DMS53 treated with DMSO at 0.1 percent for 48 hours (cell line): ENCODE data around the gene INCA1.
A peak's percentile ranks its signal among the peaks of the same experiment; 100 is the strongest.

ENCODE experiments used
- DNase-seq: peaks from one replicate; lab custom pipeline; 2025; ENCODE audit not compliant: unreplicated experiment; lab: John Stamatoyannopoulos, UW

Gene INCA1

DNA sequence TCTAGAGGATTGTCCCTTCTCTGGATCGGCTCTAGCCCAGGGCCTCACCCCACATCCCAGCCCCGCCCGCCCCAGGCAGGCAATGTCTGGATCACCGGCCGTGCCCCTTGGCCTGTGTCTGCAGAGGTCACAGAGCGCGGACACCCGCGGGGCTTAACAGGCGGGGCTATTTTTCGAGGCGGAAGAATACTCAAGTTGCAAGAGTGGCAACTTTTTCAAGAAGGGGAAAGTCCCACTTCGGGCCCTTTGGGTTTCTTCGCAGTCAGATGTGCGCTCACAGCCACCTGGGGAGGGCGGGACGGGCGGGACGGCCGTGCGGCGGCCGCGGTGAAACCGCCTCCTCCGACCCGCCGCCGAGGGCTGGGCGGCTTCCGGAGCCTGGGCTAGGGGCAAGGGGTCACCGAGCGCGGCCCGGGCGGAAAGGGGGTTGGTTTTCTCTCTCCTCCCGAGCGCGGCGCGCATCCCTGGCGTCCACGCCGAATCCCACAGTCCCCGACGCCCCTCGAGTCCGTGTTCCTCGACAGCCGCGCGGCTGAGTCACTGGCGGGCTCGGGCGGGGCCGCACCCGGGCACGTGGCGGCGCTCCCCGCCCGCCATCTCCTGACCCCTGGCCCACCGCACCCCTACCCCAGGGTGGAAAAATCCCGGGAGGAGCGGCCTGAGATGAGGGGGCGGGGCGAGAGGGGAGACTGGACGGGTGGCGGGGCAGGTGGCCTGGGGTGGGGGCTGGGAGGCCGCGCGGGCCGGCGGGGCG is 47.8 kb downstream of the INCA1 start:
- DNase-seq = peak; percentile 45

DNA sequence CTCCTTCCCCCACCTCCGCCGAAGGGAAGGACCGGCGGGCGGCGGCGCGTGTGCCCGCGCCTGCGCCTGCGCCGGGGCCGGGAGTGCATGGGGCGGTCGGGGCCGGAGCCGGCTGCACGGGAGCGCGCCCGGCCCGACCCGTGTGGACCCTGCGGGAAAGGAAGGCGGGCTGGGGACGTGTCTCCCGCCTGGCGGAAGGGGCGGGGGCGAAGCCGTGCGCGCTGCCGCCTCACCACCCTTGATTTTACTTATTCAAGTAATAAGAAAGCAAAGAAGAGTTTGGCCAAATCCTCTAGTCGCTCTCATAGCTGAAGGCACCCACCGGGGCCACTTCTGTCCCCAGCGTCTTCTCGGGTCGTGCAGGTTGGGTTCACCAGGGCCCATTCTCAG is 48.4 kb downstream of the INCA1 start:
- DNase-seq = peak; percentile 79

DNA sequence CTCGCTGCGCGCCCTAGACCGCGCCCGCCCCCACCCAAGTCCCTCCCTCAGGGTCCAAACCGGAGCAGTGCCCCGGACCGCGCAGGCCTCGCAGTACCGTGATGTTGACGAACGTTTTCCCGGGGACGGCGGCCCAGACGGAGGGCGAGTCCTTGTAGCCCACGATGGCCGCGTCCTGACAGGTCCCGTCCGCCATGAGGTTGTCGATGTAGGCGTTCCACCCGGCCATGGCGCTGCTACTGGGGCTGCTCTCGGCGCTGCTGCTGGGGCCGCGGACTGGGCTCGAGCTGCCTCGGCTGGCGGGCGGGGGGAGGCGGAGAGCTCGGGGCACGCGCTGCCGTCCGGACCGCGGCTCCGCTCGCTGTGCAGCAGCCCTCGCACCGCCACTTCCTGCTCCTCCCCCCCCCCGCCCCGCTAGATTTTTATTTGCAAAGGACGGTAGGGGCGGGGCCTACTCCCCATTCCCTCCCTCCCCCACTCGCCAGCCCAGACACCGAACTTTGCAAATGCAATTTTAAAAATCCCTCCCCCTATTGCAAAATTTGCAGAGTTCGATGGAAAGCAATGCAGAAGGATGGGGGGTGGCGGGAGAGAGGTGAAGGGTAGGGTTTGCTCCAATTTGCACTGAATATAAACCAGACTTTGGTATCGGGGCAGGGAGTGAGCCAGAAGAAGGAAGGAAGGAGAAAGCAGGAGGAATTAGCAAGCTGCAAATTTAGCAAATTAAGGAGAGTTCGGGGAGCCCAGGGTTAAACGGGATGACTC is 49.0 kb downstream of the INCA1 start, which contains the start of gene PFN1:
PFN1 (minus strand) TSS at position 365 of the 765 bp plus-strand sequence; CDS start at position 229, 136 bp downstream.
- peak; percentile 70 for DNase-seq

DNA sequence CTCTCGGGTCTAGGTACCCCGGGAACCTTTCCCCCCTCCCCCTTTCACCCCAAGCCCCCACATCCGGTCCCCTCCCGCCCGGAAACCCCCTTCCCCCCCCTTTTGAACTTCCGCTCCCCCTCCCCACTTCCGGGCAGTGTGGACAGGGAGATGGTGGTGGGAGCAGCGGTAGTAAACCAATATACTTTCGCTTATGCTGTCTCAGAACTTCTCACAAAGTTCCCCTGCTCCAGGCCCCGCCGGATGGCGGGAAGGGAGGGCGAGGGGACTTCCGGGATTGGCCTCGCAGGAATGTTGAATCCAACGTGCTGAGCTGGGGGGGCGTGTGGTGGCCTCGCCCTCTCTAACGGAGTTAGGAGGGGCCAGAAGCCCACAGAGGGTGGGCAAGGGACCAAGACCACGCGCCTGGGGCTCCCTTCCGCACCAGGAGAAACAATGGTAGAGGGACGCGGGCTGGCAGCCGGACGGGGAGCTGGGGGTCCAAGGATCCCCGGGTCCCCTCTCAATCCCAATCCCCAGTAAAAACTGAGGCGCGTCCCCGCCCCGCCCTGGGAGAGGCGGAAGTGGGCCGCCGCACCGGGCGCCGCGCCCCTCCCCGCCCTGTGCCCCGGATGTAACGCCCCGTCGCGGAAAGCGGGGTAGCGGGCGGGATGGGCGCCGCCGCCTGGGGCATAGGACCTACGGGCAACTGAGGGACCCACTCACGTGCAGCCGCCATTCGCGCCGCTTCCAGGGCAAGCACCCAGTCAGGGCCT is 49.7 kb downstream of the INCA1 start:
- no peak for DNase-seq

DNA sequence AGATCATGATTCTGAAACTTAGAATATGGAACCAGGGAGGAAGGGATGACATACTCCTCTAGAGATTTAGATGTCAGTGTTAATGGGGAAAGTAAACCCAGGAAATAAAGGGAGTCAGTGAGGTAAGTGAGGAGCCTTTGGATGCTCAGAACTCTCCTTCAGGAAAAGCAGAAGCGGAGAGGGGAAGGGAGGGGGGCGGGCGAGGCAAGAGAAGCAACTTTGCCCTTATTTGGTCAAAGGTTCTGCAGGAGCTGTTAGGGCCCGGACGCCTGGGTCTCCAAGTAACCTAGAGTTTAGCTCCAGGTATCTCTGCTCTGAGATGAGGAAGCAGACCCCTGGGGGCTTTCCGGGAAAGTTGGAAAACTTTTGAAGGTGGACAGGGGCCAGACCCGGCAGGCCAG is 50.3 kb downstream of the INCA1 start:
- DNase-seq = no peak

DNA sequence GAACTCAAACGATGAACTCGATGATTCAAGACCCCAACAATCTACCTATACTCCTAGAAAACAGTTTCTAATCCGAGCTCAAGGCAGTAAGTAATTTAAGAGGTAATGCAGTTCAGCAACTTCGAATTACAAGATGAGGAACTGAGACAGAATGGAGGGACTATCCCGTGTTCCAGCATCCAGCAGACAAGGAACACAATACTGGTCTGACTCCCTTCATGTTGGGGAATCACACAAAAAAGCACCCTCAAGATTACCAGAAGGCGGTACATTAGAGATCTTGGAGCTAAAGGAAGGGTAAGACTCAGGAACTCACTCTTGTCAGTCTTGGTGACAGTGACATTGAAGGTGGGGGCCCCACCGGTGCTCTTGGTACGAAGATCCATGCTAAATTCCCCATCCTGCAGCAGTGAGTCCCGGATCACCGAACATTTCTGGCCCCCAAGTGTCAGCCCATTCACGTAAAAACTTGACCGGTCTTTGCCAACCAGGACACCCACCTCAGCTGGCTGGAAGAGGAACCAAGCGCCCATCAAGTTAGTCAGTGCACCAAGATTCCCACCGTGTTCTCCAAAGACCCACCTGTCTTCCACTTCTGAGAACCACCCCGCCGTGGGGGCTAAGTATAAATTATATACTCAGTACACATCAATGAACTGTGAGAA is 50.9 kb downstream of the INCA1 start:
- DNase-seq = no peak

DNA sequence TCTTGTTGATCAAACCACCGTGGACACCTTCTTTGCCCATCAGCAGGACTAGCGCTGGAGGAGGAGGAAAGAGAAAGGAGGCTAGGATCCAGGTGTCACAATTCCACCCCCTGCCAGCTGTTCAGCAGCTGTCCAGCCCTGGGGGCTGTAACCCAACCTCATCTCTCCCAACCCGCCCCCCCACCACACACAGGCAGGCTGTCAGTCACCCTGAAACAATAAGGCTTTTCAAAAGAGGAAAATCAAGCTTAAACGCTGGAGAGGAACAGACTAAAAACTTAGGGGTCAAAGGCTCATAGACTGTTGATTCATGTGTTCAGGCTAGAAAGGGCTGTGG is 51.4 kb downstream of the INCA1 start:
- no peak for DNase-seq

DNA sequence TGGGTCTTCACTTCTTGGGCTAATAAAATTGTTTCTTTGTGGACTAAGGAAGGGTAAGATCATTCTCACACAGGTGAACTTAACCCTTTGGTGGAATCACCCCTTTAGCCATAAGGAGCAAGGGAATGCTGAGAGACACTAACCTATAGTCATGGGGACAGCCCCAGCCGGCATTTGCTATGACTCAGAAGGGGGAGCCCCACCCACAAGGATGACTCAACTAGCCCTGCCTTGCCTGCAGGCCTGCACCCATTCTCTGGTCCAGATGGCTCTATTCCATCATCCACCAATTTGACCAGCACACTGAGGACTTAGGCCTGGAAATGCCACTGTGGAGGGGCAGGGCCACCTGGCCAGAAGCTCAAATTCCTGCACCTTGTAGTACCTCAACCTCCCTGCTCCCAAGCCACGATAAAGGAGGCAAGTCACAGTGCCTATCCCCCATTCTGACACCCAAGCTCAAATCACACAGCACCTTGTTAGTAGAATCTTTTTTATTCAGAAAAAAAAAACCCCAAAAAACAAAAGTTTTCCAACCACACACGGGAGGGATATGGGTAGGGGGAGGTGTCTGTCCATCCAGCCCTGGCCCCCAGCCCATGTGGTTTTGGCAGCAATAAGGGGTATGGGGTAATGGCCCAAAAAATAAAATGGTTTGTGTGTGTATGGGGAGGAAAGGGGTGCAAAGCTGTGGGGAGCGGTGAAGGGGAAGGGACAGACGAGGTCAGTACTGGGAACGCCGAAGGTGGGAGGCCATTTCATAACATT is 52.0 kb downstream of the INCA1 start:
- DNase-seq = peak; percentile 69

DNA sequence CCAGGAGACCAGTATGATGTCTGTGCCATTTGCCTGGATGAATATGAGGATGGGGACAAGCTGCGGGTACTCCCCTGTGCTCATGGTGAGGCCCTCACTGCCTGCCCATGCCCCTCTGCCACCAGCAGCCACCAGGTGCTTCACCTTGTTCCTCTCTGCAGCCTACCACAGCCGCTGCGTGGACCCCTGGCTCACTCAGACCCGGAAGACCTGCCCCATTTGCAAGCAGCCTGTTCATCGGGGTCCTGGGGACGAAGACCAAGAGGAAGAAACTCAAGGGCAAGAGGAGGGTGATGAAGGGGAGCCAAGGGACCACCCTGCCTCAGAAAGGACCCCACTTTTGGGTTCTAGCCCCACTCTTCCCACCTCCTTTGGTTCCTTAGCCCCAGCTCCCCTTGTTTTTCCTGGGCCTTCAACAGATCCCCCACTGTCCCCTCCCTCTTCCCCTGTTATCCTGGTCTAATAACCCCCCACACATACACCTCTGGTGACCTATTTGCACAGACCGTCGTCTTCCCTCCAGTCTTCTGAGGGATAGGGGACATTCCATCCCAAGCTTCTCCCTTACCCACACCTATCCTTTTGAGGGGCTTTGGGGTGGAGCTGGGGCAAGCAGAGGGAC is 52.7 kb downstream of the INCA1 start:
- DNase-seq = no peak

DNA sequence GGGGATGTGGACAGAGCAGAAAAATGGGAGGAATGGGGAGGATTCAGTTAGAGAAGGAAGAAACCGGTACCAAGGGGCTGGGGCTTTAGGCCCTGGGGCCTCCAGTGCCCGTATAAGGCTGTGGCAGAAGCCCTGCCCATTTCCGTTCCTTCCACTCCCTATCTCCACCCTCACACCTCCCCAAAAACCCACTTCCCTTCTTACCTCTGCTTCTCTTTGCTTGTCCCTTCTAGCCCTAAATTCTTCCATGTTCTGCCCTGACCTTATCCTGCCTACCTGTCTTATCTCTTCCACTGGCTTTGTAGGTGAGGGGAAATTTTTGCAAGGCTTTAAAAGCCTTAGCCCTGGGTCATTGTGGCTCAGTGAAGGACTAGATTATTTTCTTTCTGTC is 53.2 kb downstream of the INCA1 start:
- DNase-seq = no peak

DNA sequence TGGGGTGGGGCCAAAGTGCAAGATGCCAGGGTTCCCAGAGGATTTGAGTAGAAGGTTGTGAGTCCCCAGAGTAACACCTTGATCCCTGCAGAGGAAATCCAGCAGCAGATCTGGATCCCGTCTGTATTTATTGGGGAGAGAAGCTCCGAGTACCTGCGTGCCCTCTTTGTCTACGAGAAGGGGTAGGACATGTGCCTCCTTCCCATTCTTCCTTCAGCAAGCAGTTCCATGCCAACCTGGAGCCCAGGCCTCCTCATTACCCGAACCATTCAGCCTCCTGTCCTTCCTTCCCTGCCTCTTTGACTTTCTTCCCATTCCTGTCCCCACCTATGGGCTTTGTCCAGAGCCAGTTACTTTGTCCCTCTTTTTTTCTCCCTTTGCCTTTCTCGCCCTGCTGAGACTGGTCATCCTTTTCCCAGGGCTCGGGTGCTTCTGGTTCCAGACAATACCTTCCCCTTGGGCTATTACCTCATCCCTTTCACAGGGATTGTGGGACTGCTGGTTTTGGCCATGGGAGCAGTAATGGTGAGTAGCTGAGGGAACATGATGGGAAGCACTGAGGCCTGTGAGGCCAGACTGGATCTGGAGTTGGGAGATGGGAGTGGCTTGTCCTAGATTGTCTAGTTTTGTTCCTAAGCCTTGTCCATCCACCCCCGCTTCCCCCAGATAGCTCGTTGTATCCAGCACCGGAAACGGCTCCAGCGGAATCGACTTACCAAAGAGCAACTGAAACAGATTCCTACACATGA is 54.4 kb downstream of the INCA1 start:
- no peak for DNase-seq

DNA sequence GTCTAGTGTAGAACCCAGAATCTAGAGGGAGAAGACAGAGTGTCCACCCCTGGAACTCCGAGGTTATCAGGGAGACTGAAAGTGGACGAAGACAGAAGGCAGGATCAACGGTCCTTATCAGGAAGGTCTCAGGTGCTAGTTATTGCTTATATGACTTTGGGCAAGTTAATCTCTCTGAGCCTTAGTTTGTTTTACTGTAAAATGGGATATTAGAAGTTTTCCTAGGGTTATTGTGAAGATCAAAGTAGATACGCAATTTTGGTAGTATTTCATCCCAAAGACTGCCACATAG is 56.1 kb downstream of the INCA1 start:
- no peak for DNase-seq

DNA sequence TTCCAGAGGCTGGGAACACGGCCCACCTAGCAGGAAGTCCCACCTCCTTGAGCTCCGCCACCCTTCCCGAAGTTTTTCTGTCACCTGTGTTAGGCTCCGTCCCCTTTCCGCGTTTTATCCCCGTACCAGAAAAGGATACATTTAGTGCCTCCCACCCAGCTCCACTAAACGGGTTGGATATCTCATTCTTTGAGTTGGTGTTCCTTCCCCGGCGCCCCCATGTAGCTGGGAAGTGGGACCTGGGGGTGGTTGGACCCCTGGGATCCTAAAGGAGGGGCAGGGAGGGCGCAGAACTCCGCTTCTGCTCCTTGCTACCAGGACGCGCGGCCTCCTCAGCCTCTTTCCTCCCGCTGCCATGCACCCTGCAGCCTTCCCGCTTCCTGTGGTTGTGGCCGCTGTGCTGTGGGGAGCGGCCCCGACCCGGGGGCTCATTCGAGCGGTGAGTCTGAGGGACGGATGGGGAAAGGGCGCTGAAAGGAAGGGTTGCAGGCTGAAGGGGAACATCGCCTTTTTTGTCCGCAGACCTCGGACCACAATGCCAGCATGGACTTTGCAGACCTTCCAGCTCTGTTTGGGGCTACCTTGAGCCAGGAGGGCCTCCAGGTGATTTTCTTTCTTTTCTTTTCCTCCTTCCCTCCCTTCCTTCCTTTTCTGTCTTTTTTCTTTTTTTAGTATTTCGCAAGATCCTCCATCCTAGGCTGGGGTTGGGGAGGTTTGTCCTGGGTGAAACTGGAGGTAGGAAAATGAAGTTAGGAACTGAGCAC is 56.6 kb downstream of the INCA1 start:
- no peak for DNase-seq

DNA sequence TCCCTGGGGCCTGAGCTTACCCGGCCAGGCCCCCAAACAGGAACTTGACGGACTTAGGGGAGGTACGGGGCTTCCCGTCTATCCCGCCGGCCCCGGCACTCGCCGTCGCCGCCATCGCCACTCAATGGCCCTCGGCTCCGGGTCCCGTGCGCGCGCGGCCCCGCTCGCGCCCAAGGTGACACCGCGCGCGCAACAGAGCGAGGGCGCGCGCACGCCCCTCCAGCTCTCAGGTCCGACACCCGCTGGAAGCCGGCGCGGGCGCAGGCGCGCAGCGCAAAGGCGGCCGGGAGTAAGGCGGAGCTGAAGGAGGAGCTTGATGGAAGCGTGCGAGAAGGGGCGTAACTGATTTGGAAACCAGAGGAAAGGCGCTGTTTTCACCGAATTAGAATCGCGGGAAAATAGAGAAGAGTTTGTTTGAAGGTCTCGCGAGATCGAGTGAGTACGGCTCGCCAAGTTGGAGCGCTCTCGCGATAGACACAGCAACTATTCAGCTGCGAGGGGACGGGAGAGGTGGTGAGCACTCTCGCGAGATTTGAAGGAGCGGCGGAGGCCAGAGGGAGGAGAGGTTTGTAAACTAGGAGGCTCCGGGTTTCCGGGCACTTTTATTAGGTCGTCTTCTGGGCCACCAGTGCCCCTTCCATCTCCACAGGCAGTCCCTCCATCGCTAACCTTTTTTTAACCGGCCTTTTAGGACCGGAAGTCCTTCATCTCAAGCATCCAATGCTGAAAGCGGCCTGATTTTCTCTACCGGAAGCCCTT is 57.3 kb downstream of the INCA1 start, which contains the start of the genes RNF167 and SLC25A11:
RNF167 (plus strand) TSS at position 473 of the 759 bp plus-strand sequence. CDS start 642 bp downstream, outside the sequence.
SLC25A11 (minus strand) TSS at position 251 of the 759 bp plus-strand sequence; CDS start at position 115, 136 bp downstream.
- DNase-seq = peak; percentile 92

DNA sequence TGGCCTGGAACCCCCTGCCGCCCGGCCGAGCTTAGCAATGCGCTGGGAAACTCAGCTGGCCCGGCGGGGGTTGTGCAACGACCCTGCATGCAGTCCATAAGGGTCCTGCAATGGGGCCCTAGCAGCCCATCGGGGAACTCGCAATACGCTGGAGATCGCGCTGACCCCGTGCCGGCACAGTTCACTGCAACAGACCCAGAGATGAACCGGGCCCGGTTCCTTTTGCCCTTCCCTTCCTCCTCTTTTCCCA is 57.9 kb downstream of the INCA1 start:
- no peak for DNase-seq

DNA sequence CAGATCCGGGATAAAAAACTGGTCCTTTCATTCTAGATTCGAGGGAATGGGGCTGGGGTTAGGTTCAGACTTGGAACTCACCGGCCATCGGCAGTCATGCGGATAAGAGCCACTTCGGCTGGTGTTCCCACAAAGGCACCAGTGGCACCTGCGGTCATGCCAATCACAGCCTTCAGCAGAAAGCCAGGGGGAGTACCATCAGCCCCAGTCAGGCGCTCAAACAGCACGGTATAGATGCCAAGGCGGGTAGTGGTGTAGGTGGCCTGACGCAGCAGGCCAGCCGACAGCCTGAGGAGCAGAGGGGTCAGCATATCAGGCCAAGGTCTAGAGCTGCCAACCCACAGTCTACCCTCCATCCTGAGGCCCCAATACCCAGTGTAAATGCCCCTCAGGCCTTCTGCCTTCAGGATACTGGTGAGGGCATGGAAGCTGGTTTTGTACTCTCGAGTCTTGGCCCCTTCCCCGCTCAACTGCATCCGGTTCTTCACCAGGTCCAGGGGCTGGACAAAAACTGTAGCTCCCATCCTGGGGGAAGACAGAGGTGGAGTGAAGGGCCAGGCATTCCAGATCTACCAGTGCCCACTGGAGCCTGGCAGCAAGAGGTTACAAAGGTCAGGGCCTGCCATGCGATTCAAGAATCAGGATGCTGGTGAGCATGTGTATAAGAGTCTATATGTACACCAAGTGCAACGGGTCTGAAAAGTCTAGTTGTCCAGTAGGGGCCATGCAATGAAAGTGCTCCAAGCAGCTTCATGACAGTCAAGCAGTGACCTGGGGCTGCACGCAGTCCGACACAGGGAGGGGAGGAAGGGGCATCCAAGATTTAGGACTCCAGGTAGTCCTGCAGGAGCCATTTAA is 58.4 kb downstream of the INCA1 start:
- no peak for DNase-seq
